Fibroblast of lung (primary cell): ENCODE results near the gene KDM7A. TPM values are rescaled to one million over a fixed set of nuclear protein-coding genes. Genes with fewer than 3 reads are reported as not detected.
A peak's percentile ranks its signal among the peaks of the same experiment; 100 is the strongest.

Experiments
- DNase-seq, 2 donors: peaks; one replicate each; pipeline versions ENCODE4 v3.0.0 to v3.0.0-alpha.2; 2010; ENCODE audit warnings: low read depth in 2 of 2
- H2AFZ ChIP-seq: 2 replicates; pipeline ENCODE4 v1.5.1; 2012; ENCODE audit warnings: low read length, control low read depth, inconsistent platforms
- H3K27ac ChIP-seq: 2 replicates; pipeline ENCODE4 v1.5.1; 2011; ENCODE audit warnings: low read length, control low read depth; ENCODE audit not compliant: insufficient read depth
- H3K27me3 ChIP-seq: 2 replicates; pipeline ENCODE4 v1.5.1; 2011; ENCODE audit warnings: mild to moderate bottlenecking, low read length; ENCODE audit not compliant: control insufficient read depth, insufficient read depth
- H3K36me3 ChIP-seq: 2 replicates; pipeline ENCODE4 v1.5.1; 2011; ENCODE audit warnings: low read length; ENCODE audit not compliant: control insufficient read depth, insufficient read depth
- H3K4me1 ChIP-seq: 2 replicates; pipeline ENCODE4 v1.5.1; 2011; ENCODE audit warnings: low read length; ENCODE audit not compliant: control insufficient read depth, insufficient read depth; ENCODE audit errors: extremely low read depth
- H3K4me2 ChIP-seq: 2 replicates; pipeline ENCODE4 v1.5.1; 2011; ENCODE audit warnings: low read length, control low read depth; ENCODE audit not compliant: insufficient read depth; ENCODE audit errors: extremely low read depth
- H3K4me3 ChIP-seq, 4 experiments: fragments of 200-600 bp in 1 of 4; sonication (generic) in 1 of 4; replicated peaks in 1 of 4; 2 replicates each; pipeline ENCODE4 v1.5.1; 2011 to 2016; ENCODE audit warnings: low read length in 4 of 4, low read depth in 3 of 4, mild to moderate bottlenecking in 3 of 4, control low read depth in 2 of 4, inconsistent platforms in 1 of 4, mixed read lengths in 1 of 4; ENCODE audit not compliant: insufficient read depth in 1 of 4; ENCODE audit errors: control extremely low read depth in 1 of 4
- H3K79me2 ChIP-seq: 2 replicates; pipeline ENCODE4 v1.5.1; 2012; ENCODE audit warnings: mild to moderate bottlenecking, low read length, inconsistent platforms; ENCODE audit not compliant: control insufficient read depth, insufficient read depth
- H3K9ac ChIP-seq: 2 replicates; pipeline ENCODE4 v1.5.1; 2011; ENCODE audit warnings: mild to moderate bottlenecking, low read length, control low read depth; ENCODE audit not compliant: insufficient read depth
- H3K9me3 ChIP-seq: 2 replicates; pipeline ENCODE4 v1.5.1; 2012; ENCODE audit warnings: low read depth, low read length; ENCODE audit not compliant: control insufficient read depth, insufficient read depth
- H4K20me1 ChIP-seq: 2 replicates; pipeline ENCODE4 v1.5.1; 2011; ENCODE audit warnings: low read length; ENCODE audit not compliant: control insufficient read depth, insufficient read depth; ENCODE audit errors: extremely low read depth
- EZH2 ChIP-seq: IDR thresholded peaks from 2 replicates; pipeline ENCODE4 v1.5.1; 2012; ENCODE audit warnings: low read length, control low read depth, mild to moderate bottlenecking; ENCODE audit errors: missing control alignments
- polyA plus RNA-seq, 2 donors: library from polyadenylated mRNA; depleted of rRNA in 1 of 2; stranded (reverse) in 1 of 2; unstranded in 1 of 2; fragments of >200 nt; gene quantifications; 2 replicates each; pipeline ENCODE4 v1.2.1, GENCODE V29; 2011 to 2012; ENCODE audit warnings: missing spikeins in 1 of 2
- total RNA-seq: library from RNA; depleted of rRNA; stranded (reverse); fragments of >200 nt; gene quantifications from 2 replicates; pipeline ENCODE4 v1.2.1, GENCODE V29; 2014
- TF ChIP-seq, protein P1 (sequence below), 2 donors: IDR thresholded peaks in 1 of 2; conservative IDR thresholded peaks in 1 of 2; 1 replicate in 1 of 2; 2 replicates in 1 of 2; pipeline ENCODE4 v1.5.1; 2011 to 2012; ENCODE audit warnings: low read length in 2 of 2, control low read depth in 1 of 2, inconsistent platforms in 1 of 2, low read depth in 1 of 2, mild to moderate bottlenecking in 1 of 2

Gene KDM7A
- total and polyA plus RNA-seq, 2 donors (not counting 1 experiment from before 2014, with no cell fraction given), result 1.9 to 4.8 TPM

DNA sequence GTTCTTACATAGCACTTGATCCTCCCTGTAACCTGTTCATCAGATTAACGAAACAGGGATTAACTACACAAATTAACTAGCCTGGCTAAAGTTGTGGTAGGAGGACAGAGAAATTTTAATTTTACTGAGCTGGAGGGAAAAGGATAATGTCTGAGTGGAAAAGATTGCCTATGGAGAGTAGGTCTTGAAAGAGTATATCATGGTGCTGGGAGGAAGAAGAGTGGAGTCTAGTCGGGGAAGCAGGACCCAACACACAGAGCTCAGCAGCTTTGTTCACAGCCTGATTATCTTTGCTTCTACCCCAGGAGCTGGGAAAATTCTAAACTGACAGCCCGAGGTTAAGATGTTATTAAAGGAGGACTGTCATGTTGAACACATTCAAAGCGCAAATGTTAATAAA is 6.1 kb upstream of the KDM7A start:
- Histone ChIP-seq H3K4me1 (no peaks in the 10 kb centered on the region), H3K9ac (no peak overlapping the region), H3K27ac (no peak overlapping the region), H3K4me3 (no peak overlapping the region), H3K27me3 (peaks cover 7% of the 10 kb centered on the region), H2AFZ (no peak overlapping the region), H3K9me3 (no peaks in the 10 kb centered on the region), H3K4me2 (no peak overlapping the region), H3K36me3 (no peaks in the 10 kb centered on the region), H4K20me1 (no peaks in the 10 kb centered on the region), H3K79me2 (no peaks in the 10 kb centered on the region)
- DNase-seq, result no peak
- TF ChIP-seq, protein P1, sequence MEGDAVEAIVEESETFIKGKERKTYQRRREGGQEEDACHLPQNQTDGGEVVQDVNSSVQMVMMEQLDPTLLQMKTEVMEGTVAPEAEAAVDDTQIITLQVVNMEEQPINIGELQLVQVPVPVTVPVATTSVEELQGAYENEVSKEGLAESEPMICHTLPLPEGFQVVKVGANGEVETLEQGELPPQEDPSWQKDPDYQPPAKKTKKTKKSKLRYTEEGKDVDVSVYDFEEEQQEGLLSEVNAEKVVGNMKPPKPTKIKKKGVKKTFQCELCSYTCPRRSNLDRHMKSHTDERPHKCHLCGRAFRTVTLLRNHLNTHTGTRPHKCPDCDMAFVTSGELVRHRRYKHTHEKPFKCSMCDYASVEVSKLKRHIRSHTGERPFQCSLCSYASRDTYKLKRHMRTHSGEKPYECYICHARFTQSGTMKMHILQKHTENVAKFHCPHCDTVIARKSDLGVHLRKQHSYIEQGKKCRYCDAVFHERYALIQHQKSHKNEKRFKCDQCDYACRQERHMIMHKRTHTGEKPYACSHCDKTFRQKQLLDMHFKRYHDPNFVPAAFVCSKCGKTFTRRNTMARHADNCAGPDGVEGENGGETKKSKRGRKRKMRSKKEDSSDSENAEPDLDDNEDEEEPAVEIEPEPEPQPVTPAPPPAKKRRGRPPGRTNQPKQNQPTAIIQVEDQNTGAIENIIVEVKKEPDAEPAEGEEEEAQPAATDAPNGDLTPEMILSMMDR (conservative IDR thresholded peaks at IDR 0.05 in 1 of 2, IDR thresholded peaks at IDR 0.05 in 1 of 2; ENCODE audit: low read depth in 1 of 2, low read length in 2 of 2), result no peak
- no peak for TF ChIP-seq EZH2

DNA sequence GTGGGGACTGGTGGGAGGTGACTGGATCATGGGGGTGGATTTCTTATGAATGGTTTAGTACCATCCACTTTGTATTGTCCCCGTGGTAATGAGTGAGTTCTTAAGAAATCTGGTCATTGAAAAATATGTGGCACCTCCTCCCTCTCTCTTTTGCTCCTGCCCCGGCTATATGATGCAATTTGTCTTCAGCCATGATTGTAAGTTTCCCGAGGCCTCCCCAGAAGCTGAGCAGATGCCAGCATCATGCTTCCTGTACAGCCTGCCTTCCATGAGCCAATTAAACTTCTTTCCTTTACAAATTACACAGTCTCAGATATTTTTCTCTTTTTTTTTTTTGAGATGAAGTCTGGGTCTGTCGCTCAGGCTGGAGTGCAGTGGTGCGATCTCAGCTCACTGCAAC is 2.6 kb upstream of the KDM7A start:
- Histone ChIP-seq H3K4me3 (no peak overlapping the region), H3K36me3 (no peaks in the 10 kb centered on the region), H3K79me2 (no peaks in the 10 kb centered on the region), H3K9ac (no peak overlapping the region), H4K20me1 (no peaks in the 10 kb centered on the region), H3K27me3 (peaks cover 7% of the 10 kb centered on the region), H3K9me3 (no peaks in the 10 kb centered on the region), H2AFZ (no peak overlapping the region), H3K4me1 (peaks cover 2% of the 10 kb centered on the region), H3K27ac (no peak overlapping the region), H3K4me2 (no peak overlapping the region)
- TF ChIP-seq, protein P1 (conservative IDR thresholded peaks at IDR 0.05 in 1 of 2, IDR thresholded peaks at IDR 0.05 in 1 of 2; ENCODE audit: low read depth in 1 of 2, low read length in 2 of 2), result no peak
- no peak for TF ChIP-seq EZH2
- no peak for DNase-seq

DNA sequence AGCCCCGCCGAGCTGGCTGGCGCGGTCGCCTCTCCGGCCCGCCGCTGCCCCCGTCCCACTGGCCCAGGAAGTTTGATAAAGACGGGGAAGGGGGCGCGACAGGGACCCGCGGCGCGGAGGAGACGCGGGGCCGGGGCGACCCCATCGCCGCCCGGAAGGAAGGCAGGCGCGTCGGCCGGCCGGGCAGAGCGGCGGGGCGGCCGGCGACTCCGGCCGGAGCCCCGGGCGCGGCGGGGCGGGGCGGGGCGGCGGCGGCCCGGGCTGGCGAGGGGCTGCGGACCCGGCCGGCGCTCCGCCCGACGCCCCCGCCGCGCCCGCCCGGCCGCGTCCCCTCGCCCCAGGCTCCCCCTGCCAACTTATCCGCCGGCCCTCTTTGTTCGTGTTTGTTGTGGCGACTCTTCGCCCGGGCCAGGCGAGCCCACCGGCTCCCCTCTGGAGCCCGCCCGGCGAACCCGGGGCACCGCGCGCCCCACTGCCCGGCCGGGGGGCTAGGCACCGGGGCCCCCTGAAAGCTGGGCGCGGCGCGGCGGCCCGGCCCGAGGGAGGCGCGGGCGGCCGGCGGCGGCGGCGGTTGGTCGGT is 571 bp downstream of the KDM7A start:
- no peaks in the 10 kb centered on the region for H4K20me1 ChIP-seq
- peak in 1 of 2 donors; percentile 6 for DNase-seq

More for the DNA sequence above, 571 bp downstream of the KDM7A start:
- no peaks in the 10 kb centered on the region for H3K9me3 ChIP-seq
- H3K79me2 ChIP-seq, result no peaks in the 10 kb centered on the region
- H3K27me3 ChIP-seq, result peaks cover 7% of the 10 kb centered on the region
- peak overlapping the region; percentile 80 for H3K27ac ChIP-seq
- peak overlapping the region; percentile 46 to 85 (median 74) for H3K4me3 ChIP-seq
- H3K4me2 ChIP-seq, result peak overlapping the region; percentile 73
- H3K4me1 ChIP-seq, result peaks cover 2% of the 10 kb centered on the region
- H3K9ac ChIP-seq, result peak overlapping the region; percentile 90
- H3K36me3 ChIP-seq, result no peaks in the 10 kb centered on the region
- peak overlapping the region; percentile 65 for H2AFZ ChIP-seq
- no peak for TF ChIP-seq EZH2
- TF ChIP-seq, protein P1 (conservative IDR thresholded peaks at IDR 0.05 in 1 of 2, IDR thresholded peaks at IDR 0.05 in 1 of 2; ENCODE audit: low read depth in 1 of 2, low read length in 2 of 2), result no peak
